H1 (cell line): Measurements from ENCODE around the gene MBD3. TPM values are rescaled to one million over a fixed set of nuclear protein-coding genes. Genes with fewer than 3 reads are reported as not detected.

Source experiments
- EP300 ChIP-seq, 2 experiments: IDR thresholded peaks; 1 replicate in 1 of 2; 2 replicates in 1 of 2; pipeline ENCODE4 v1.6.1; 2011 to 2012; ENCODE audit warnings: low read depth in 2 of 2, low read length in 2 of 2, mild to moderate bottlenecking in 2 of 2, borderline replicate concordance in 1 of 2, inconsistent platforms in 1 of 2, moderate library complexity in 1 of 2
- NANOG ChIP-seq: IDR thresholded peaks from 2 replicates; pipeline ENCODE4 v1.6.1; 2011; ENCODE audit warnings: low read length, low read depth, mild to moderate bottlenecking, inconsistent platforms; ENCODE audit not compliant: insufficient read depth, poor library complexity, severe bottlenecking
- SP1 ChIP-seq: IDR thresholded peaks from 2 replicates; pipeline ENCODE4 v1.6.1; 2011; ENCODE audit warnings: low read depth, low read length
- SRF ChIP-seq: IDR thresholded peaks from 2 replicates; pipeline ENCODE4 v1.6.1; 2011; ENCODE audit warnings: mild to moderate bottlenecking, low read depth, low read length, moderate library complexity
- TAF7 ChIP-seq: optimal IDR thresholded peaks from 2 replicates; pipeline ENCODE3; 2011; ENCODE audit warnings: low read depth, mild to moderate bottlenecking, inconsistent platforms, low read length, moderate library complexity, borderline replicate concordance
- polyA plus RNA-seq, 7 experiments: library from polyadenylated mRNA; depleted of rRNA in 3 of 7; stranded (reverse) in 5 of 7; unstranded in 2 of 7; fragments of >200 nt in 5 of 7; fragments of 200-250 nt in 2 of 7; gene quantifications; 1 replicate in 5 of 7; 2 replicates in 1 of 7; 4 replicates in 1 of 7; pipeline versions ENCODE4 v1.2.1 to v1.2.3, GENCODE V29; 2011 to 2013; ENCODE audit warnings: missing spikeins in 2 of 7, mixed read lengths in 2 of 7
- total RNA-seq: library from RNA; stranded (reverse); fragmentation: NEBNext Ultra II Directional; extraction: Animal tissue kit (Norgen Biotek cat#: 25700); gene quantifications from 2 replicates; pipeline ENCODE4 v1.2.1, GENCODE V29; 2021

Gene MBD3
- total and polyA plus RNA-seq, 2 of the 8 experiments (the other 6 are each of a cell fraction or from before 2014, with no cell fraction given) = 88.2 to 110 TPM

GRCh38 chr19:1631557-1632100 is 39.0 kb upstream of the MBD3 start (continued):
- TF ChIP-seq NANOG = no peak
- no peak for TF ChIP-seq SRF
- no peak for TF ChIP-seq SP1
- no peak for TF ChIP-seq EP300 (IDR thresholded peaks at IDR 0.05; ENCODE audit: borderline replicate concordance in 1 of 2, low read depth in 2 of 2, low read length in 2 of 2)
- no peak for TF ChIP-seq TAF7
